Measurements from ENCODE around the gene TSPOAP1. TPM values are rescaled to one million over a fixed set of nuclear protein-coding genes. Genes with fewer than 3 reads are reported as not detected.
A peak's percentile ranks its signal among the peaks of the same experiment; 100 is the strongest.

TSPOAP1 gene
- total and polyA plus RNA-seq, 10 of the 15 experiments (the other 5 are each of a cell fraction or from before 2014, with no cell fraction given) = 0.58 to 16.4 (median 4.2) TPM; not detected in 1

DNA sequence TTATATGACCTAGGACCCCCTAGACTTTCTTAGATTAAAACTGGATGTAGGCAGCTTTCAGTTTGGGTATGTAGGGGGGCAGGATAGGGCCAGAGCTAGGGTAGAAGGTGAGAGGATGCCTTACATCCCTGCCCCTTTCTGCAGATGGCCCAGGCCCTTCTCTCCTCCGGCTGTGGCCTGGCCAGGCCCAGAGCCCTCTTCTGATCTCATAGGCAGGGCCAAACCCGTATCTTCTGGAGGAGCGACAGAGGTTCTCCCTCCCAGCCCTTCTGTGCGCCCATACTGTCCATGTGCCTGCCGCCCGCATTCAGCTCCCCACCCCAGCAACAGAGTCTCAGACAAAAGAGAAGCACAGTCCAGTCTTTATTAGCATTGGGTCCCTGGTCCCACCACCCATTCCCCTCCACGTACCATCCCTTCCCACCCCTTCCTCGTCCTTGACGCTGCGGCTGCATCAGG is 2.0 kb upstream of the TSPOAP1 start (continued):
- TF ChIP-seq MYB (IDR thresholded peaks at IDR 0.05; ENCODE audit: borderline replicate concordance, low read depth, low read length) (0 out of 2 replicates have a peak, but pooled peaks have one; percentile 2), HDAC2 (IDR thresholded peaks at IDR 0.05) (no peak), WRNIP1 (IDR thresholded peaks at IDR 0.05; ENCODE audit: borderline replicate concordance, low read depth, low read length) (peak; percentile 90; the same call in 1 of the 2 replicates), SMAD1 (IDR thresholded peaks at IDR 0.05; ENCODE audit: low read depth, partially characterized antibody) (no peak), IKZF1 (conservative IDR thresholded peaks at IDR 0.05) (no peak; the same call in 1 of the 2 replicates), SMAD5 (IDR thresholded peaks at IDR 0.05; ENCODE audit: low read depth) (no peak), SMC3 (IDR thresholded peaks at IDR 0.05; ENCODE audit: borderline replicate concordance, low read length) (0 out of 2 replicates have a peak, but pooled peaks have one; percentile 1), POLR2AphosphoS5 (IDR thresholded peaks at IDR 0.05; ENCODE audit: low read length) (peak; percentile 94), MXI1 (IDR thresholded peaks at IDR 0.05; ENCODE audit: low read depth, low read length) (no peak), TAF1 (IDR thresholded peaks at IDR 0.05; ENCODE audit: borderline replicate concordance, low read depth, low read length) (peak; percentile 6; the same call in 1 of the 2 replicates), SIX5 (IDR thresholded peaks at IDR 0.05; ENCODE audit: low read depth, low read length, severe bottlenecking) (no peak), BMI1 (IDR thresholded peaks at IDR 0.05; ENCODE audit: borderline replicate concordance) (no peak), EGR1 (IDR thresholded peaks at IDR 0.05; ENCODE audit: borderline replicate concordance in 1 of 2, low read depth in 2 of 2, low read length in 2 of 2) (0 out of 3 replicates have a peak, but pooled peaks of 1 of the 2 experiments have one; percentile 3), CHD1 (IDR thresholded peaks at IDR 0.05; ENCODE audit: low read depth, low read length) (0 out of 2 replicates have a peak, but pooled peaks have one; percentile 12), CEBPB (IDR thresholded peaks at IDR 0.05; ENCODE audit: borderline replicate concordance in 1 of 2, low read depth in 2 of 2, low read length in 2 of 2) (no peak), TCF3 (IDR thresholded peaks at IDR 0.05; ENCODE audit: borderline replicate concordance, insufficient read depth, low read depth, low read length) (peak; percentile 65; the same call in 1 of the 2 replicates), ZZZ3 (IDR thresholded peaks at IDR 0.05; ENCODE audit: control insufficient read depth, insufficient read length, low read depth) (no peak)
- TF ChIP-seq, protein P1, sequence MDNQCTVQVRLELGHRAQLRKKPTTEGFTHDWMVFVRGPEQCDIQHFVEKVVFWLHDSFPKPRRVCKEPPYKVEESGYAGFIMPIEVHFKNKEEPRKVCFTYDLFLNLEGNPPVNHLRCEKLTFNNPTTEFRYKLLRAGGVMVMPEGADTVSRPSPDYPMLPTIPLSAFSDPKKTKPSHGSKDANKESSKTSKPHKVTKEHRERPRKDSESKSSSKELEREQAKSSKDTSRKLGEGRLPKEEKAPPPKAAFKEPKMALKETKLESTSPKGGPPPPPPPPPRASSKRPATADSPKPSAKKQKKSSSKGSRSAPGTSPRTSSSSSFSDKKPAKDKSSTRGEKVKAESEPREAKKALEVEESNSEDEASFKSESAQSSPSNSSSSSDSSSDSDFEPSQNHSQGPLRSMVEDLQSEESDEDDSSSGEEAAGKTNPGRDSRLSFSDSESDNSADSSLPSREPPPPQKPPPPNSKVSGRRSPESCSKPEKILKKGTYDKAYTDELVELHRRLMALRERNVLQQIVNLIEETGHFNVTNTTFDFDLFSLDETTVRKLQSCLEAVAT (IDR thresholded peaks at IDR 0.05) = peak; percentile 87

Data from GM12878 (cell line).